ENCODE data around the gene CFAP43. TPM values are rescaled to one million over a fixed set of nuclear protein-coding genes. Genes with fewer than 3 reads are reported as not detected.

CFAP43 gene
- total RNA-seq, 2 donors from 2014 or later, result 0.12 TPM; not detected in 1

DNA sequence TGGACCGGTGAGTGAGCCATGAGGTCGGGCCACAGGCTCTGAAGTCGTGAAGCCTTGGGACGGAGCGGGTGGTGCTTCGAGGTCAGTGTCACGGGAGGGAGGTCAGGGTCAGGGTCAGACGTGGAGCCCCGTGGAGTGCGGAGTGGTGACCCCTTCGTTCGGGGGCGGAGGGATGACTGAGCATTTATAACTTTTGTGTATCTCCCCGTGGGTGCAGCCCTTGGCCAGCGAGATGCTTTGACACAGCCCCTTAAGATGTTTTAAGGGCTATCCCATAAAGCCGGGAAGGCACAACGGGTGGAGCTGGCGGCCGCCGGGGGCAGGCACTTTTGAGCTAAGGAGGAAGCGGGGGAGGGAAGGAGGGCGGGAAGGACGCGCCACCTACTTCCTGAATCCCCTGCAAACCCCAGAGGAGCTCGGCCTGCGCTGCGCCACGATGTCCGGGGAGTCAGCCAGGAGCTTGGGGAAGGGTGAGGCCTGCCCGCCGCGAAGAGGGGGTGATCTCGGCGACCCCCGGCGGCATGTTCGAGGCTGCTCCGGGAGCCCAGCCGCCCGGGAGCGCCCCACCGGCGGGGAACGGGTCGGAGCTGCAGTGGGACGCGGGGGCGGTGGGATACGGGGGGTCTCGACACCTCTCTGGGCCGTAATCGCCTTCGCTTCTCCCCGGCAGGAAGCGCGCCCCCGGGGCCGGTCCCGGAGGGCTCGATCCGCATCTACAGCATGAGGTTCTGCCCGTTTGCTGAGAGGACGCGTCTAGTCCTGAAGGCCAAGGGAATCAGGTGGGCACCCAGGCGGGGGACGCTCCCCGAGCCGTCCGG is 22.5 kb upstream of the CFAP43 start, which contains the start of gene GSTO1:
TSS of gene GSTO1 (plus strand) at position 400 of the 818 bp plus-strand sequence. CDS start at position 437, 37 bp downstream.
- peaks cover 25% of the 10 kb centered on the region for H3K36me3 ChIP-seq
- H3K4me1 ChIP-seq, result peaks cover 0 to 49% of the 10 kb centered on the region in 2 donors
- no peaks in the 10 kb centered on the region for H3K27me3 ChIP-seq
- peak; percentile 89 for DNase-seq (ENCODE audit: low spot score)
- H3K9me3 ChIP-seq, result no peaks in the 10 kb centered on the region
- TF ChIP-seq CTCF (IDR thresholded peaks at IDR 0.05), result peak in 1 of 2 donors; percentile 23
- peak within 1 kb of the TSS; percentile 97 to 100 for H3K27ac ChIP-seq
- H3K4me3 ChIP-seq, result peak within 1 kb of the TSS; percentile 70 to 99

DNA sequence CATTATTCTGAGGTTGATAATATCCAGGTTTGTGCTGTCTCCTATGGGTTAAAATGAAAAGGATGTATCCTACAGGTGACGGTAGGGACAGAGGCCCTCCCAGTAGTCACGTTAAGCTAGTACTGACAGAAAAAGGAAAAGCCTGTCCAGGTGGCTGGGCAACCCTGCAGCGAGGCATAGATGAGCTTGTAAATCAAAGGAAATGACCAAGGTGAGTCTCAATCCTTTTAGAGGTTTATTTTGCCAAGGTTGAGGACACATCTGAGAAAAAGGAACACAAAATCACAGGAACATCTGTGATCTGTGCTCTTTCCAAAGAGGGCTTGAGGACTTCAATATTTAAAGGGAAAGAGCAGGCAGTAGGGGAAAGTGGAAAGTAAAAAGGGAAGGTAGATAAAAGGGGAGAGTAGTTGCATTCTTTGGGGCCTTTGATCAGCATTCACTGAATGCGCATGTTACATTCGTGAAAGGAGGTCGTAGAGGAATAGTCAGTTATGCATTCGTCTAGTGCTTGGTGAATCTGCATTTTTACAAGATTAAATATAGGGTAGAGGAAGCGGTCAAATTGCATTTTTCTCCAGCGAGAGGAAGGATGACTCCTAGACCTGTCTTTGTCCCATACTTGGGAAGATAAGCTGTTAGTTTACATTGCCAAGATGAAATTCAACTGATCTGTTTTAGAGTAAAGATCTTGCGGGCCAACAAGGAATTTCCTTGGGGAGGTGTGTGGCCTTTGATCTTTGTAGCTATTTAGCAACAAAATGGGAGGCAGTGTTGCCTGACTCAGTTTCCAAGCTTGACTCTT is 21.6 kb upstream of the CFAP43 start:
- peak overlapping the region; percentile 70 to 99 for H3K4me3 ChIP-seq
- no peaks in the 10 kb centered on the region for H3K27me3 ChIP-seq
- H3K4me1 ChIP-seq, result peaks cover 0 to 40% of the 10 kb centered on the region in 2 donors
- DNase-seq (ENCODE audit: low spot score), result no peak
- no peaks in the 10 kb centered on the region for H3K9me3 ChIP-seq
- peaks cover 16% of the 10 kb centered on the region for H3K36me3 ChIP-seq
- H3K27ac ChIP-seq, result peak overlapping the region; percentile 97 to 100
- TF ChIP-seq CTCF (IDR thresholded peaks at IDR 0.05), result no peak

GRCh38 chr10:104253106-104253505 is 20.9 kb upstream of the CFAP43 start:
- Histone ChIP-seq H3K9me3 (no peaks in the 10 kb centered on the region), H3K27ac (no peak overlapping the region)
- TF ChIP-seq CTCF (IDR thresholded peaks at IDR 0.05), result no peak

DNA sequence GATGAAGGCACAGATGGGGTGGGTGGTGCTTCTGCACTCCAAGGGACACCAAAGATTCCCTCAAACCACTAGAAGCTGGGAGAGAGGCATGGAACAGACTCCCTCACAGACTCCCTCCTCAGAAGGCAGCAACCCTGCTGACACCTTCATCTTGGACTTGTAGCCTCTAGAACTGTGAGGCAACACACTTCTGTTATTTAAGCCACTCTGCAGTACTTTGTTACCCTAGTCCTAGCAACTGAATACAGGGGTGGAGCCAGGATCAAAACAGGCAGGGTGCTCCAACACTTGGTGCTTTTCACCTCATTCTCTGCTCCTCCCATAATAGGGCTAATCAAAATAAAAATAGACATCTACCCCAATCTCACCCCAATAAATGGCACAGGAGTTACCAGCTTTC is 20.2 kb upstream of the CFAP43 start:
- DNase-seq (ENCODE audit: low spot score), result no peak
- Histone ChIP-seq H3K4me3 (no peak overlapping the region), H3K36me3 (peaks cover 4% of the 10 kb centered on the region), H3K9me3 (no peaks in the 10 kb centered on the region), H3K27ac (no peak overlapping the region), H3K4me1 (peaks cover 0 to 27% of the 10 kb centered on the region in 2 donors), H3K27me3 (no peaks in the 10 kb centered on the region)
- TF ChIP-seq CTCF (IDR thresholded peaks at IDR 0.05), result no peak

More at GRCh38 chr10:104253106-104253505, 20.9 kb upstream of the CFAP43 start:
- no peaks in the 10 kb centered on the region for H3K27me3 ChIP-seq
- DNase-seq (ENCODE audit: low spot score), result no peak
- H3K4me3 ChIP-seq, result no peak overlapping the region
- H3K4me1 ChIP-seq, result peaks cover 0 to 34% of the 10 kb centered on the region in 2 donors
- peaks cover 9% of the 10 kb centered on the region for H3K36me3 ChIP-seq

- Histone ChIP-seq H3K4me1 (peaks cover 0 to 18% of the 10 kb centered on the region in 2 donors), H3K27me3 (no peaks in the 10 kb centered on the region), H3K9me3 (no peaks in the 10 kb centered on the region), H3K4me3 (no peak overlapping the region), H3K27ac (no peak overlapping the region), H3K36me3 (no peaks in the 10 kb centered on the region)
- no peak for TF ChIP-seq CTCF (IDR thresholded peaks at IDR 0.05)
- DNase-seq (ENCODE audit: low spot score), result no peak
These were observed 19.3 kb upstream of the CFAP43 start for GRCh38 chr10:104251443-104251842.
